ENCODE results near the gene UGCG.
"Not testable (repeated sequence)": the region's sequence is repeated elsewhere in the genome, so short reads cannot be mapped to it uniquely, and the experiment has no call there.

The UGCG gene

DNA sequence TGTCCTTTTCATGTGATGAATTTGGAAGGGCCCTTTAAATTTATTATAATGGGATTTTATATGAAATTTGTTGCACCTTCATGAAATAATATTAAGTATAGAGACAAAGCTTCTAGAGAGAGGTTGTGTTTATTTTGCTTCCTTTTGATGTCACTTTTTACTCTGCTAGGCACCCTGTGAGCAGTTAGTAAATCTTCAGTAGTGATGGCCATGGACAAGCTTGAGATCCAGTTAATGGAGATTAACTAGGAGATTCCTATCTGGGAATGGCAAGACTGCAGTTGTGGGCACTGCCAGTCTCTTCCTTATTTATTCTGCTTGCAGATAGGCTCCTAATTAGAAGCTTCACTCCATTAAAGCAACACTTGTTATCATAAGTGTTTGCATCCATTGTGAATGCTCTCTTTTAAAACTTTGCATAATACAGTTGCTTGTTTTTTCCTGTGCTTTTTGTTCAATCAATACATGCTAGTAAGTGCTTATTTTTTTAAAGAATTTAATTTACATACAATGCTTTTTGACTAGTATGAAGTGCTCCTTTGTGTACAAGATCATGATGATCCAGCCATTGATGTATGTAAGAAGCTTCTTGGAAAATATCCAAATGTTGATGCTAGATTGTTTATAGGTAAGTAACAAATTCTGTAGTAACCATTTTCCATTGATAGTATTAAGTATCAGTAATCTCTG, 25.9 kb downstream of the UGCG start:
- no peak for DNase-seq

DNA sequence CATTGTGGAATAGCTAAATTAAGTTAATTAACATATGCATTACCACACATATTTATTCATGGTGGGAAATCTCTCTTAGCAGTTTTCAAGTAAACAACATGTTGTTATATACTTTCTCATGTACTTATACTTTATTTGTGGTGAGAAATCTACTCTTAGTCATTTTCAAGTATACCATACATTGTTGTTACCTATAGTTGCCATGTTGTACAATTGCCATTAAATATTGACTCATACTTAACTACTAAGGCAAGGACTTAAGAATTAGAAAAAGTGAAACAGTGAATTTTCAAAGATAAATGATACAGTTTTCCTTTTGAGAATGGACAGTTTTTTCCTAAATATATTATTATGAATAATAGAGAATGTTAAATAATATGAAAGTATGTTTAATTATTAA, 27.7 kb downstream of the UGCG start:
- DNase-seq: no peak

DNA sequence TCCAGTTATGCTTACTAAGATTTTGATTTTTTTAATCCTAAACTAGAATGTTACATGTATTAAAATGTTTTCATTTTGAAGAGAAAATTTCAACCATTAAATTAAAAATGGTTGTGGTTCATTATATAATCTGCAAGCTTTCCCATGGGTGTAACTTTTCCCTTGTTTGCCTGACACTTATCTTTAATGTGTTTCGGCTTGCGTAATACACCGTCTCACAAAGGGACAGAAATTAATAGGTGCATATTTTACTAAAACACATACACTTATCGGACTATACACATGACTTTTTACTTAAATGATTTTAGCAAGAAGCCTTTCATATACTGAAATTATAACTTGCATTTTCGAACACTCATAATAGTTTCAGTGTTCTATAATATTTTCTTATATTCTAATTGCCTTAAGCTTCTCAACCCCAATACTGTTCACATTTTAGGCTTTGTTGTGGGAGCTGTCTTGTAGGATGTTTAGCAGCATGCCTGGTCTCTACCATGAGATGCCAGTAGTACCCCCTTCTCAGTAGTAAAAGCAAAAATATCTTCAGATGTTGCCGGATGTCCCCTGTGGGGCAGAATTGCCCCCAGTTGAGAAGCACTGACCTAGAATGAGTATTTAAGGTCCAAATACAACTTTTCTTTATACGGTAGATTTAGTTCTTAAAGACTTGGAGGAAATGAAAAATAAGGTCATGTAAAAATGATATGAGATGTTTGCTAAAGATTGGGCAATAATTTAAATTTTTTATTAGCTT, 28.6 kb downstream of the UGCG start:
- DNase-seq: no peak

DNA sequence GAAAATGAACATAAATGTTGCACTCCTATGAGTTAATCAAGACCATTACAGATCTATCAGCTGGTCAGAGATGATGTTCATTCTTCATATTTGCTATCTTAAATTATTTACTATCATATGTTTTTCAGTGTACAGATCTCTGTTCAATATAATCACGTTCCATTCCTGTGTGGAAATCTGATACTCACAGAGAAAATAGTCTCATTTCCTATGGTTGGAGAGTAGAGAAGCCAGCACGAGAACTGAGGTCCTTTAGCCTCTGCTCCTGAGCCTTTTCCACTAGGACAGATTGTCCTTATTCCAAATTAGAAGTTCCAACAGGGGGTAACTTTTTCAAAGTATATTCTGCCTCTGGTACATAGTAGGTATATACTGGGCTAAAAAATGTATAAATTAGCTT, 29.2 kb downstream of the UGCG start:
- no peak for DNase-seq

DNA sequence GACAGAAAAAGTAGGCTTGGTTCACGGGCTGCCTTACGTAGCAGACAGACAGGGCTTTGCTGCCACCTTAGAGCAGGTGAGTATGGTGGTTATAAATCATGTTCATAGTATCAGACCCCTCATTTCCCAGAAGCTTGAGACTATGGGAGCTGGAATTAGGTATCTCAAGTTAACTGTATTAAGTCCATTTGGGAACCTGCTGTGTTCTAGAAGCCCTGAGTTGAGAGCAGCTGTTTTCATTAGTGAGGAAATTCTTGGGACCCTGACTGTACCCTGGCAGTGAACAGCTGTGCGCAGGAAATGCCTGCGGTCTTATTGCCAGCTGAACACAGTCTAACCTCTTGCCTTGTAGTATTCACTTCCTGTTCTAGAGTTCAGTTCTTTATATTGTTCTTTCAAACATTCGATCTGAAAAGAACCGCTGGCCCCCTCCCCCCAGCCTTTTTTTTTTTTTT, 29.8 kb downstream of the UGCG start:
- no peak for DNase-seq

DNA sequence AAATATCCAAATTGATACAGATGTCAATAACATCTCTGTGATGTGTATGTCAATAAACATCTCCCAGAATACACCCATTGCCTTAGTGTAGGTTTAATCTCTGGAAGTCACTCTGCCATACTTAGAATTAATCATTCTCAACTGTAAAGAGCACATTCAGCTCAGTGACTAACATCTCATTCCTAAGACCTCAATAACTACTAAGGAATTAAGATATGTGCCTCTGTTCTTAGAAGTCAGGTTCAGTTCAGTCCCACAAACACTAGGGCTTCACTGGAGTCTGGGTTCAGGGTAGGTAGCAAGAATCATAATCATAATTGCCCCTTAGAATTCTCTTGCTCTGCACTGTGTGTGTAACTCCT, 31.7 kb downstream of the UGCG start:
- DNase-seq: no peak

DNA sequence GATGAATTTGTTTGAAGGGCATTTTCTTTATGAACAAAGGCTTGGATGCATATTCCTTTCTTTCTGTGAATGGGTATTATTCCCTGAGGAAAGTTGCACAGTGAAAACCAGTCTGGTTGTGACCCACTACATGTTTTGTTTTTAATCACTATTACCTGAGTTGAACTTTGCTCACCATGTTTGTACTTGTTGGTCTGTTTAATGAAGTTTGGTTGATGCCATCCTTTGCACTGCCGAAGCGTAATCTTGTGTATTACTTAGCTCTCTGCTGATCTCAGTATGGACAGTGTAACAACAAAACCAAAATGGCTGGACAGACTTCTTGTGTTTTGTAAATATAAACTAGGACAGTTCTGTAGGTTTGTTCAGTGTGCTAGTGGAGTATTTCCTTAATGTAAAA, 38.1 kb downstream of the UGCG start:
- DNase-seq: no peak

DNA sequence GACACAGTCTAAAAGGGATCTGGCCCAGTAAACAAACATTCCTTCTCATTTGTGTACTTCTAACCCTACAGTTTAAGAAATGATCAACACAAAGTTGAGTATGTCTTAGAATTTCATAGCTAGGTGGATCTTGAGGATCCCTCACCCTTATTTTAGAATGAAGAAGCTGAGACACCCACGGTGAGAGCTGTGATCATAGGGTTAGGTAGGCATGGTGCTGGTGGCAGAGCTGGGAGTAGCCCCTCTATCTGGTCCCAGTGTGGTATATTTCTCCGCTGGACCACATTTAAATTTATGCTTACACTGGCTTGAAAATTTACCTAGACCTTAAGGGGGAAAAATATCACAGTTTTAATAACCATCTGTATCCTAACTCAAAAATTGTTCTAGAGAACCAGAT, 39.8 kb downstream of the UGCG start:
- no peak for DNase-seq

DNA sequence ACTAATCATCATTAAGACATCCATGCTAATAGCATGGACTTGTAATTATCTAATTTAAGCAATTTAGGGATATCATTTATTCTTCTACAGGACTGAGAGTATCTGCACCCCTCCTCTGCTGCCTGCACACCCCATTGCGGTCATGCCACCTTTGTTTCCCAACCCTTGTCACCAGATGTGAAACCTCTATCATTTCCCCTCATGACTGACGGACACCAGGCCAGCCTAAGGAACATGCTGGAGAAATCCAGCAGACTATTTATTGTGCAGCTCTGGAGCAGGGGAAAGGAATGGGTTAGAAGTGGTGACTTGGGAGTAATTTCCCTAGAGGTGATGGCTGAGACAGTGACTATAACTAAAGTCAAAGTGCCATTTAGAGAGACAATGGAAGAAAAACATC, 40.7 kb downstream of the UGCG start:
- no peak for DNase-seq

DNA sequence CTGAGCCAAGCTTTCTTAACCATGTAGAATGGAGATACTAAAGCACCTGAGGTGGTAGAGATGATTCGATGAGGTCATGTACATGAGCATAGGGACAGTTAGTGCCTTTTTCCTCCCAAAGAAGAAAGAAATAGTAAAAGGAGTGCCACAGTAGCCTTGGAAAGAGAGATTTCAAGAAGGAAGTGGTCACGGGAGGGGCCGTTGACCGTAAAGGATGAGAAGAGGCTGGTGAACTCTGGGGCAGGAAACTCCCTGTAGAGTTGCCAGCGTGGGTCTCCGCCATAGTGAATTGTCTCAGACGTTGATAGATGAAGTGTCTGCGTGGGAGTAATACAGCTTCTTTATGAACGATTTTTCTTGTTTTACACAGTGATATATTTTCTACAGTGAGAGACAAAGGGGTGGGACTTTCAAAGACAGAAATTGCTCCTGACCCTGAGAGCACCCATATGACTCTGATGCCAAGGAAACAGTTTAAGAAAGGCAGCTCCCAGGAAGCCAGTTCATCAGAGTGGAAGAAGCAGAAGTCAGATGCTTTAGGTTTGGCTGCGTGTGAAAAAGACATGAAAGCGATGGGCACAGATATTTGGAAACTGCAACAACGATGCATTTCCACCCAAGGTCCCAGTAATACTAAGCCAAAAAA, 41.3 kb downstream of the UGCG start:
- no peak for DNase-seq

DNA sequence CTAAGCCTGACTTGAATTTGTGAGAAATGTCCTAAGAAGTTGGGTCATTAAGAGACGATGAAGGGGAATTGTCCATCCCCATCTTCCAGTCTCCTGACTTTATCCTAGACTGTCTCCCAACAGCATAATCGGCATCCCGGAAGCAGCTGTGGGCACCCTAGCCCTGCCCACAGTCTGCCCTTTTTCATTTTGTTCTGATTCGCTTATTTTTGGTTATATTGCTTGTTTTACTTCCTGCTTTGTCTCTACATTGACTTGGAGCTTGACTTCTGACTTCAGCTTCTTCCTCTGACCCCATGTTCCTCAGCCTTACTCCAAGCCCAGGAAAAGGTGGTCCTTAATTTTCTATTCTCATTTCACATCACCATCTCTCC, 41.8 kb downstream of the UGCG start:
- no peak for DNase-seq

DNA sequence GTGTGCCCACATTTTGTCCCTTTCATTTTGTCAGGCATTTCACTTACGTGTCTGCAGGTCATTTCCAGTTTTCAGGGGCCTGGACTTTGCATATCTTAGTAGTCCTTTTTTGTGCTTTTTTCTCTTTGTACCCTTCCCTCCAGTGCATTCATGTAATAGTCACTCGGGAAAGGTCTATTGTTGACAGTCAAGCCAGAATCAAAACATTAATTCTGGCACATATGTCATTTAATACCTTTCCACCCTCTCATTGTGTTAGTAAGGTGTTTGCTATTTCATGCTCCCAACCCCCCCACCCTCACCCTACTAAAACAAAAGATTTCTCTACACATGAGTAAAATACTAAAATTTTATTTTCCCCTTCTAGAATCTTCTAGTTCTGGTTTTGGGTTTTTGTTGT, 42.7 kb downstream of the UGCG start:
- no peak for DNase-seq

DNA sequence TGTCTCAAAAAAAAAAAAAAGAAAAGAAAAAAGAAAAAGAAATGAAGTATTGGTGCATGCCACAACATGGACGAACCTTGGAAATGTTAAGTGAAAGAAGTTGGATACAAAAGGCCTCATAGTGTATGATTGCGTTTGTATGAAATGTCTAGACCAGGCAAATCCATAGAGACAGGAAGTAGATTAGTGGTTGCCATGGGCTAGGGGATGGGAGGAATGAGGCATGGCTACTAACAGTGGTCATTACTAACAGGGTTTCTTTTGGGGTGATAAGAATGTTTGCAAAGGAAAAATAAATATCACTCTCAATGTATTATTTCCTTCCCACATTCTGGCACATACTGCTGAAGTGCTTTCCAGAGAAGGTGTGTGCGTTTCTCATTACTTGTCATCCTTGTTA, 44.1 kb downstream of the UGCG start:
- no peak for DNase-seq

DNA sequence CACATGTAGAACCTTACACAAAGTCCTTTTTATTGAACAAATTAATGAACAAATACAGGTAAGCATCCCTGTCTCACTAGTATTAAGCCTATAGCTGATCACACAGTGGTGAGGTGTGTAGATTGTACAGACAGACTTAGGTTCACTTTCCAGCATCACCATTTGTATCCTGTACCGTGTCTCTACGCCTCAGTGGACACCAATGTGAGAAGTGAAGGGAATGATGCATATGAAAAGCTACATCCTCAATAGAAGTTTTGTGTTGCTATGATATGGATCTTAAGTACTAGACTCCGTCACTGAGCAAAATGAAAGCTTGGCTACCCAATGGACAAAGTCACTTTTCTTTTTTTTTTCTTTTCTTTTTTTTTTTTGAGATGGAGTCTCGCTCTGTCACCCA, 46.6 kb downstream of the UGCG start:
- no peak for DNase-seq

DNA sequence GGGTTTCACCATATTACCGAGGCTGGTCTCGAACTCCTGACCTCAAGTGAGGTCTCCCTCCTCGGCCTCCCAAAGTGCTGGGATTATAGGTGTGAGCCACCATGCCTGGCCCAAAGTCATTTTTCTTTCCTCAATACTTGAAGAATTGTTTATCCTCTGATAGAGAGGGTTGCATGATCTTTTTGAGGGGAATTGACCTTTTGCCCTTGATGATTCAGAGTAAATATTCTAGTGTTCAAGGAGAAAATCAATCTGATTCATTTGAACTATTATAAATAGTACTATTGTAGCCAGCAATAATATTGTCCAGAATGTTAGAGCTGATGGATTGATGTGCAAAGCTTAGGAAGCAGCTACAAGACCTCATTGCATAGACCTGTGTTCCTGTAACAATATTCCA, 47.1 kb downstream of the UGCG start:
- no peak for DNase-seq

DNA sequence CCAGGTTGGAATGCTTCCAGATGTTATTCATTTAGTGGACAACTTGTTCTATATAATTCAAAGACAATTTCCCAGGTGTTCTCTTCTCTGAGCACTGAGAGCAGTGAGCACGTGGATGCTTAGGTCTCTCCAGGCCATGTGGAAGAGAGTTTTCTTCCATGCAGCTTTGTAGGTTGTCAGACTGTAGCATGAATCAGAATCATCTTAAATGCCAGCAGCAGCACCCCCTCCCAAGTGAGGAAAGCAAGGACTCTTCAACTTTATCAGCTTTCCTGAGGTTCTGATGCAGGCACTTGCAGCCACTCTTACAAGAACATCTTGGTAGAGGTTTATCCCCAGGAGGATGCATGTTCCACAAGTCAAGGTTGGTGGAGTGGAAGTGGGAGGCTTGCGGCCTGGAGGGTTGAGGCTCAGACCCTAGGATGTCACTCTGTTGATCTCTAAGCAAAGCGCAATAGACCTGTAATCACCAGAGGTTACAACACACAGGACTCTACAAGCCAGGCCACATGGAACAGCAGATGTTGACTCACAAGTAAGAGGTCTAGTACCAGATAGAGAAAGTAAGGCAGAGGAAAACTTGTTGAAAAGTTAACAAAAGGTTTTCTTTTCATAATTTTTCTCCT, 47.7 kb downstream of the UGCG start:
- DNase-seq: no peak

DNA sequence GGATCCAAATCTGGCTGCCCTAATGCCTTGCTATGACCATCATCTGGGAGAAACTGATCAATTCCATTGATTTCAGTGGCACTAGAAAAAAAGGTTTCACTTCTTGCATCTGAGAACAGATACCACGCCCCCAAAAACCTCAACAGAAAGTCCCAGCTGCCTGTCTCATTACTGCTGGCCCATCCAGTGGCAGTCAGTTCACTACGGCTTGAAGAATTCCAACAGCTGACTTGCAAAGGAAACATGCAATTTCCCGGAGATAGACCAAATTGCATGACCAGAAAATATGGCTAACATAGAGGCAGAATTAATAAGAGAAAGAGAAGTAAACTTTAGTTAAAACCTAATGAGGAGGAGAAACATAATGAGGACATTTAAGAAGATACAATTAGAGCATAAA, 48.6 kb downstream of the UGCG start:
- DNase-seq: no peak

DNA sequence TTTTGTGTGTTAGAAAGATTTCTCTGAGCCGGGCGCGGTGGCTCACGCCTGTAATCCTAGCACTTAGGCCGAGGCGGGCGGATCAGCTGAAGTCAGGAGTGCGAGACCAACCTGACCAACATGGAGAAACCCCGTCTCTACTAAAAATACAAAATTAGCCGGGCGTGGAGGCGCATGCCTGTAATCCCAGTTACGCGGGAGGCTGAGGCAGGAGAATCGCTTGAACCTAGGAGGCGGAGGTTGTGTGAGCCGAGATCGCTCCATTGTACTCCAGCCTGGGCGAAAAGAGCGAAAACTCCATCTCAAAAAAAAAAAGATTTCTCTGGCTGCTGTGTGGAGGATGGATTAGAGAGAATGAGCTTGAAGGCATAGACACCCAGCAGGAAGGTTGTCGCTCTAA, 51.5 kb downstream of the UGCG start:
- DNase-seq: not testable (repeated sequence)

DNA sequence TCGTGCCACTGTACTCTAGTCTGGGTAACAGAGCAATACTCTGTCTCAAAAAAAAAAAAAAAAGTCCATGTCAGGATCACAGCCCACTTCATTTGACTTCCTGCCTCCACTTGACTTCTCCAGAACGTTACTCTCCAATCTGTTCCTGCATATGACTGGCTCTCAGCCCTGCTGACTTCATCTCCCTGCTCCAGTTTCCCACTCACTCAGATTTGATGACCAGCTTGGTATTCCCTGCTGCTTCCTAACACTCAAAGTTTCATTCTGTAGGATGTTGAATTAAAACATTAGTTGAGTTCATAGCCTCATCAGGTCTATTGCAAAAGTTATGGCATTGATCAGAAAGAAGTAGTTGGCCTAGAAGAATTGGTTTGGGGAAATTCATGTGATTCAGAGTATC, 52.3 kb downstream of the UGCG start:
- DNase-seq: no peak

DNA sequence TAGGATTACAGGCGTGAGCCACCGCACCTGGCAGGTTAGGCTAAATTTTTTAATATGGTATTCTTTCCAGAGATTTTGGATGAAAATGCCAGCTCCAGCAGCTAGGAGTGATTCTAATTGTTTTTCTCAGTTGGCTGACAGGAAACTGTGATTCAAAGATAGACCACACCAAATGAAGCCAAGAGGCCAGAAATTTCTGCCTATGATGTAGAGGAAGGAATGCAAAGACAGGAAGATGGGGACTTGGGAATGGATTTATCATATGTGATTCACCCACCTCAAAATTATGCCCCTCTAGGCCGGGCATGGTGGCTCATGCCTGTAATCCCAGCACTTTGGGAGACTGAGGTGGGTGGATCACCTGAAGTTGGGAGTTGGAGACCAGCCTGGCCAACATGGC, 53.3 kb downstream of the UGCG start:
- no peak for DNase-seq

DNA sequence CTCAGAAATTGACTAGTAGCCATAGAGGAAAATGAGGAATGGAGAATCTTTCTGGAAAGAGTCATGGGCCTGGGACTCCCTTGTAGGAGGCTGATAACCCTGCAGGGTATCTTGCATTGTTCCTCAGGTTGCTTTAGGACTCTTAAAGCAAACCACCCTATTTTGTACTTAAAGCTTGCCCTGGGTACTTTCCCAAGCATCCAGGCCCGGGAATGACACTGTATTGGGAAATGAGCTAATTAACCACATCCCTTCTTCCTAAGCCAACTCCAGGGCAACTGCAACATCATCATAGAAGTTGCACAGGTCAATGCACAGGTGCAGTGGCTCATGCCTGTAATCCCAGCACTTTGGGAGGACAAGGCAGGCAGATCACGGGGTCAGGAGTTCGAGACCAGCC, 55.9 kb downstream of the UGCG start:
- DNase-seq: no peak

DNA sequence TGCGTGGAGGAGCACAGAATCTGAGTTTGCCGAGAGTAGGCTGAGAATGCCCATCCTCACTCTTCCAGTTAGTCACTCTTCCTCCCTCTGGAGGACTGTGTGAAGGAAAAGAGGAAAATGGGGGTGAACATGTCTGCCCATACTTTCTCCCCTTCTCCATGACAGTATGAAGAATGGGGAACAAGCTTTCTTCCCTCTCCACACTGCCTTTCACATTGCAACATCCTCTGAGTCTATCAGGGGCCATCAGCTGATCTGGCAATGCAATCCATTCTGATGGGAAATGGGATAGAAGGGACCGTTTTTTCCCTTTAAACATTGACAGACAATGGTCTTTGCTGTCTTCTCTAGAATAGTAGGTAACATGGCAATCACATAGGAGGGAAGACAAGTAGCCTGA, 56.8 kb downstream of the UGCG start:
- no peak for DNase-seq

DNA sequence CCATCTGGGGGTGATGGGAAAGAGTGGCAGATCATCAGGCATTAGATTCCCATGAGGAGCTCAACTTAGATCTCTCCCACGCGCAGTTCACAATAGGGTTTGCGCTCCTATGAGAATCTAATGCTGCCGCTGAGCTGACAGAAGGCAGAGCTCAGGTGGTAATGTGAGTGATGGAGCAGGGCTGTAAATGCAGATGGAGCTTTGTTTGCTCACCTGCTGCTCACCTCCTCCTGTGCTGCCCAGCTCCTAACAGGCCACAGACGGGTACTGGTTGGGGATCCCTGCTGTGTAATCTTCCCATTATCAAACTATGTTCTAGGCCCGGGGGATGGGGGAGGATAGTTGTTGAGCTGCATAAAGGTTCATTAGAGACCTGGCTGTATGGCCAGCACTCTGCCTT, 58.4 kb downstream of the UGCG start:
- peak; percentile 89 for DNase-seq
